Suprapubic skin (tissue), 4 donors: ENCODE measurements around the gene GRIFIN. TPM values are rescaled to one million over a fixed set of nuclear protein-coding genes. Genes with fewer than 3 reads are reported as not detected.

Experiments used
- DNase-seq, 2 donors: peaks; one replicate each; pipeline ENCODE4 v3.0.0-alpha.2; 2019; ENCODE audit warnings: low spot score in 2 of 2
- H3K27ac ChIP-seq: fragments of 200-600 bp; sonication (generic); one replicate; pipeline ENCODE4 v1.5.1; 2019
- H3K27me3 ChIP-seq: fragments of 200-600 bp; sonication (generic); one replicate; pipeline ENCODE4 v1.5.1; 2019
- H3K36me3 ChIP-seq: fragments of 200-600 bp; sonication (generic); one replicate; pipeline ENCODE4 v1.5.1; 2019
- H3K4me1 ChIP-seq: fragments of 200-600 bp; sonication (generic); one replicate; pipeline ENCODE4 v1.5.1; 2019
- H3K4me3 ChIP-seq: fragments of 200-600 bp; sonication (generic); one replicate; pipeline ENCODE4 v1.5.1; 2019; ENCODE audit warnings: mild to moderate bottlenecking
- H3K9me3 ChIP-seq: fragments of 200-600 bp; sonication (generic); one replicate; pipeline ENCODE4 v1.5.1; 2019
- EP300 ChIP-seq: sonication (generic); formaldehyde crosslinking; IDR thresholded peaks from one replicate; pipeline ENCODE4 v1.6.1; 2017; ENCODE audit warnings: antibody characterized with exemption
- POLR2A ChIP-seq, 2 donors: fragments of 450-650 bp; IDR thresholded peaks; one replicate each; pipeline ENCODE4 v1.6.1; 2017; ENCODE audit warnings: antibody characterized with exemption in 2 of 2, mild to moderate bottlenecking in 2 of 2, moderate library complexity in 2 of 2
- POLR2AphosphoS5 ChIP-seq, 3 donors: sonication (generic); formaldehyde crosslinking; IDR thresholded peaks; one replicate each; pipeline ENCODE4 v1.6.1; 2017; ENCODE audit warnings: antibody characterized with exemption in 3 of 3
- WGBS: methylation state at CpG from one replicate; pipeline ENCODE4 v1.1.5; 2018; 5-methylcytosine and 5-hydroxymethylcytosine counted together
- total RNA-seq, 4 donors: library from RNA; depleted of rRNA; stranded (reverse); fragments of >200 nt; gene quantifications; one replicate each; pipeline ENCODE4 v1.1.0, GENCODE V29; 2016
- TF ChIP-seq, protein P1 (sequence below), 2 donors: fragments of 200-600 bp in 1 of 2; fragments of 450-650 bp in 1 of 2; sonication (generic) in 1 of 2; IDR thresholded peaks; one replicate each; pipeline ENCODE4 v1.5.1; 2016 to 2019; ENCODE audit warnings: antibody characterized with exemption in 2 of 2, mild to moderate bottlenecking in 1 of 2, moderate library complexity in 1 of 2

The GRIFIN gene
- total RNA-seq, 4 donors from 2014 or later: not detected

DNA sequence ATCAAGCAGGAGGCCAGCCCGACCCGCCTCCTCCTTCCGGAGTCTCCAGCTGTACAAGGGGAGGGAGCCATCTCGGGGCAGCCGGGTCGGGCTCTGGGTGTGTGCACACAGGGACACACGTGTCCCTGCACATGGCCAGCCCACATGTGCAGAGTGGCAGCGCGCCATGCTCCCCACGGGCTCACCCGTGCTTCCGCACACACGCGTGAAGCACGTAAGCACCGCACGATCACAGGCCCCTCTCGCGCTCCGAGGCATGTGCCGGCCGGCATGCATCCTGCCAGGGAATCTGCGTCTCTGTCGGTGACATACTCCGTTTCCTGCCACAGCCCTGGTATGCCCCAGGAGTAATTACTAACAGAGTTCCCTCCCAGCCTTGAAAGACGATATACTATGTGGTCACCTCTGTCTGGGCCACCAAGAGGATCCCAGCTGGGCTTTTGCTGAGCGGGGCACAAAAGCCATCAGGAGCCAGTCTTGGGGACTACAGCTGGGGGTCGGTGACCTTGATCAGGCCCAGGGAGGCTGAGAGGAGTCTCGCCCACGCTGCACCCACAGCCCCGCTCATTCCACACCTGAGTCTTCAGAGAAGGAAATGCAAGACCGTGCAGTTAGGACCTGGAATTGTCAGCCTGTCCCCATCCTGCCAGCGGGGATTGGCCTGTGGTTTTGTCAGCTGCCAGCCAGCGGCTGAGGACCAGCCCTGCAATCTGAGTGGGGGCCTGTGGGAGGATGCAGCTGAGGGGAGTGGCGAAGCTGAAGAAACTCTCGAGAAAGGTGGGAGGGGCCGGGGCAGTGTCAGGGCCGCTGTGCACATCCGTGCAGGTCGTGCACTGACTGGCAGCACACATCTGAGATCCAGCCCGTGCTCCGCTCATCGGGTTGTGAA is 32.4 kb upstream of the GRIFIN start:
- Histone ChIP-seq H3K4me1 (peaks cover 71% of the 10 kb centered on the region), H3K4me3 (peak overlapping the region; percentile 17), H3K27me3 (no peaks in the 10 kb centered on the region), H3K9me3 (no peaks in the 10 kb centered on the region), H3K27ac (peak overlapping the region; percentile 60), H3K36me3 (no peaks in the 10 kb centered on the region)
- peak in 1 of 2 donors; percentile 93 for DNase-seq
- 0% methylated on average over 13 of the region's 43 CpGs for WGBS
- TF ChIP-seq, protein P1, sequence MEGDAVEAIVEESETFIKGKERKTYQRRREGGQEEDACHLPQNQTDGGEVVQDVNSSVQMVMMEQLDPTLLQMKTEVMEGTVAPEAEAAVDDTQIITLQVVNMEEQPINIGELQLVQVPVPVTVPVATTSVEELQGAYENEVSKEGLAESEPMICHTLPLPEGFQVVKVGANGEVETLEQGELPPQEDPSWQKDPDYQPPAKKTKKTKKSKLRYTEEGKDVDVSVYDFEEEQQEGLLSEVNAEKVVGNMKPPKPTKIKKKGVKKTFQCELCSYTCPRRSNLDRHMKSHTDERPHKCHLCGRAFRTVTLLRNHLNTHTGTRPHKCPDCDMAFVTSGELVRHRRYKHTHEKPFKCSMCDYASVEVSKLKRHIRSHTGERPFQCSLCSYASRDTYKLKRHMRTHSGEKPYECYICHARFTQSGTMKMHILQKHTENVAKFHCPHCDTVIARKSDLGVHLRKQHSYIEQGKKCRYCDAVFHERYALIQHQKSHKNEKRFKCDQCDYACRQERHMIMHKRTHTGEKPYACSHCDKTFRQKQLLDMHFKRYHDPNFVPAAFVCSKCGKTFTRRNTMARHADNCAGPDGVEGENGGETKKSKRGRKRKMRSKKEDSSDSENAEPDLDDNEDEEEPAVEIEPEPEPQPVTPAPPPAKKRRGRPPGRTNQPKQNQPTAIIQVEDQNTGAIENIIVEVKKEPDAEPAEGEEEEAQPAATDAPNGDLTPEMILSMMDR (IDR thresholded peaks at IDR 0.05): no peak
- peak in 1 of 3 donors; percentile 67 for TF ChIP-seq POLR2AphosphoS5 (IDR thresholded peaks at IDR 0.05)

DNA sequence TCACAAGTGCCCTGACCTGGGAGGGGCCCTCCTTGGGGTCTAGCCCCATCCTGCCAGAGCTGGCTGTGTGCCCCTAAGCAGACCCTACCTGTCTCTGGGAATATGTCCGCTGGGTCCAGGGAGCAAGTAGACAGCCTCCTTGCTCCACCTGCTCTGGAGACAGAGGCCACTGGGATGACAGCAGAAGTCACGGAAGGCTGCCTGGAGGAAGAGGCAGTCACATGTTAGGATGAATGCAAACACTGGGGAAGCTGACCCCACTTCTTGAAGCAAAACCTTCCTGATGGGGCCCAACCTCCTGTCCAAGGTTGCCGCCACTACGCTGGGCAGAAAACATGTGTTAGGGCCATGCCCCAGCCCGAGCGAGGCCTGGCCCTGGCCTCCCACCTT is 31.7 kb upstream of the GRIFIN start:
- no peaks in the 10 kb centered on the region for H3K9me3 ChIP-seq
- no peaks in the 10 kb centered on the region for H3K27me3 ChIP-seq
- no peak for TF ChIP-seq POLR2AphosphoS5 (IDR thresholded peaks at IDR 0.05)
- TF ChIP-seq EP300: no peak
- no peak for TF ChIP-seq POLR2A (IDR thresholded peaks at IDR 0.05)
- TF ChIP-seq, protein P1 (IDR thresholded peaks at IDR 0.05): no peak
- H3K4me1 ChIP-seq: peaks cover 75% of the 10 kb centered on the region
- peak overlapping the region; percentile 17 for H3K4me3 ChIP-seq
- DNase-seq: no peak
- WGBS: 69% methylated on average over 2 of the region's 6 CpGs
- no peaks in the 10 kb centered on the region for H3K36me3 ChIP-seq
- peak overlapping the region; percentile 60 for H3K27ac ChIP-seq

DNA sequence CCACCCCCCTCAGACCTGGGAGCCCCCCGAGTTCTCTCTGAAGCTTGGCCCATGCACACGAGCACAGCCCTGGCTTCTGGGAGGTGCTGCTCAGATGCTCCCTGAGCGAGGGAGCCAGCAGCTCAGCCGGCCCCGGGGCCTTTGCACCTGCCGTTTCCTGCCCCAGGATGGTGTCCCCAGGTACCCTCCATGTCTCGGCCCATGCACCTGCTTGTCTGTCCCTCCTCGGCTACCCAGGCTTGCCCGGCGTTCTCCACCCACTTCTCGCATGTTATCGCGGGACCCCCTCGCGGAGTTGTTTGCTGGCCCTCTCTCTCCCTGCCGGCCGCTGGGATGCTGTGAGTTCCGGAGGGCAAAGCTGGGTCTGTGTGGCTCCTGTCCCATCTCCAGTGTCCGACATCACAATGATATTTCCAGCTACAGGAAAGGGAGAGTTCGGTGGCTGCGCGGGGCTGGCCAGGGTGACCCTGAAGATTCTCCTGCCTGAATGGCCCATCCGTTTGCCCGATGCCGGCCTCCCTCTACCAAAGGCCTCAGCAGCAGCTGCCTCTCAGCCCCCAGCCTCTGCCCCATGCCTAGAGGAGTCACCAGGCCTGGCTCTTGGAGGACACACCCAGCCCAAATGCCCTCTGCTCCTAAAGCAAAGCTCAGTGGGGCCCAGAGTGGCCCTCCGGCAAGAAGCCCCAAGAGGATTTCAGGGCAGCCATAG is 31.2 kb upstream of the GRIFIN start:
- H3K36me3 ChIP-seq: no peaks in the 10 kb centered on the region
- H3K9me3 ChIP-seq: no peaks in the 10 kb centered on the region
- no peak for DNase-seq
- TF ChIP-seq EP300 (no peak), POLR2AphosphoS5 (IDR thresholded peaks at IDR 0.05) (no peak), POLR2A (IDR thresholded peaks at IDR 0.05) (no peak)
- TF ChIP-seq, protein P1 (IDR thresholded peaks at IDR 0.05): no peak
- peaks cover 69% of the 10 kb centered on the region for H3K4me1 ChIP-seq
- no peak overlapping the region for H3K27ac ChIP-seq
- no peaks in the 10 kb centered on the region for H3K27me3 ChIP-seq
- whole genome bisulfite sequencing: 84% methylated on average over 22 of the region's 26 CpGs
- H3K4me3 ChIP-seq: no peak overlapping the region

DNA sequence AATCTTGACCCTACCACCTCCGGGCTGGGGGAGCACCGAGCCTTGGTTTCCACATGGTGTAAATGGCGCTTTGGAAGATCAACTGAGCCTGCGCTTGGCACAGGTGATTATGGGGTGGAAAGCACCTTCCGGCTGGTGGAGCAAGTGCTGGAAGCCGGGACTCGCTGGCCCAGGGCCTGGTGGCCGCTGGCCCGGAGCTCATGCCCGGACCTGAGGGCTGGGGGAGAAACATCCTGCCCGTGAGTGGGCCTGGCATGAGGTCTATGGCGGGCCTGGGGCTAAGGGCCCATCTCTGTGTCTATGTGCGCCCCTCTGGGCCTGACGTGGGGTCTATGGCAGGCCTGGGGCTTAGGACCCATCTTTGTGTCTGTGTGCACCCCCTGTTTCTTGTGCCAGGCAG is 29.2 kb upstream of the GRIFIN start:
- Histone ChIP-seq H3K9me3 (no peaks in the 10 kb centered on the region), H3K4me3 (no peak overlapping the region), H3K36me3 (no peaks in the 10 kb centered on the region), H3K27me3 (no peaks in the 10 kb centered on the region), H3K27ac (no peak overlapping the region), H3K4me1 (peaks cover 50% of the 10 kb centered on the region)
- TF ChIP-seq, protein P1 (IDR thresholded peaks at IDR 0.05): no peak
- no peak for TF ChIP-seq POLR2A (IDR thresholded peaks at IDR 0.05)
- no peak for TF ChIP-seq POLR2AphosphoS5 (IDR thresholded peaks at IDR 0.05)
- TF ChIP-seq EP300: no peak
- DNase-seq: no peak
- WGBS: 58% methylated on average over 3 of the region's 14 CpGs

DNA sequence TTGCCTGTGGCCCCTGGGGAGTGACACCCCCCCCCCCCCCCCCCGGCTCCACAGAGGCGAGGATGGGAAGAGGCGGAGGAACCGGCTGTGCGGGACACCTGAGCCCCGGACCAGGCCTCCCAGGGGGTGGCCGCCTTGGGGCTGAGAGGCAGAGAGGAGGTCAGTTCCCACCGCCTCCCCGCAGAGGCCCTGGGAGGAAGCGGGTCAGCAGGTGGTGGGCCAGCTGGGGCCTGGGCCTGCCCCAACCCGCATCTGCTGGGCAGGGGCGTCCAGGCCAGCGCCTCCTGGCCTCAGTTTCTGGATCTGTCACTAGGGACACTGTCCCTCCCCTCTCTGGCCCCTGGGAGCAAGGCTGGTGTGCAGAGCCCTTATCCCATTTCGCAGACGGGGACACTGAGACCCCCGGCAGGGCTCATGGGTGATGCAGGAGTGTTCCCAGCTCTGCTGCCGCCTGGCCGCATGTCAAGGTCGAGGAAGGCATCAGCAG is 28.7 kb upstream of the GRIFIN start:
- WGBS: no CpG with 5 or more reads among the region's 19 CpGs
- Histone ChIP-seq H3K9me3 (no peaks in the 10 kb centered on the region), H3K4me3 (no peak overlapping the region), H3K27ac (no peak overlapping the region), H3K36me3 (no peaks in the 10 kb centered on the region), H3K27me3 (no peaks in the 10 kb centered on the region), H3K4me1 (peaks cover 48% of the 10 kb centered on the region)
- TF ChIP-seq POLR2AphosphoS5 (IDR thresholded peaks at IDR 0.05) (no peak), EP300 (no peak), POLR2A (IDR thresholded peaks at IDR 0.05) (no peak)
- DNase-seq: no peak
